Testis (tissue), 2 donors: ENCODE data around the gene ETS1.

Experiments used
- CTCF ChIP-seq, 3 experiments: fragments of 450-650 bp in 2 of 3; fragments of 200-600 bp in 1 of 3; sonication (generic) in 1 of 3; IDR thresholded peaks; one replicate each; pipeline ENCODE4 v1.5.1; 2016 to 2019; ENCODE audit warnings: antibody characterized with exemption in 3 of 3, mild to moderate bottlenecking in 2 of 3, moderate library complexity in 1 of 3
- POLR2A ChIP-seq: fragments of 450-650 bp; IDR thresholded peaks from one replicate; pipeline ENCODE4 v1.6.1; 2017; ENCODE audit warnings: antibody characterized with exemption, mild to moderate bottlenecking, moderate library complexity

GRCh38 chr11:128424851-128425285, 162.5 kb downstream of the ETS1 start:
- no peak for TF ChIP-seq CTCF (IDR thresholded peaks at IDR 0.05)
- no peak for TF ChIP-seq POLR2A
